Smooth muscle cell (in vitro differentiated cells): ENCODE results near the gene NPR2. TPM values are rescaled to one million over a fixed set of nuclear protein-coding genes. Genes with fewer than 3 reads are reported as not detected.

ENCODE experiments used
- DNase-seq: peaks from one replicate; lab custom pipeline; 2025; ENCODE audit not compliant: unreplicated experiment; lab: John Stamatoyannopoulos, UW
- H2AFZ ChIP-seq: fragments of 200-600 bp; sonication (generic); 2 replicates; pipeline ENCODE4 v1.6.0; 2016; ENCODE audit warnings: antibody characterized with exemption, low read depth, mild to moderate bottlenecking
- H3F3A ChIP-seq: fragments of 200-600 bp; sonication (generic); 2 replicates; pipeline ENCODE4 v1.6.0; 2017; ENCODE audit warnings: antibody characterized with exemption, low read depth
- H3K27ac ChIP-seq: fragments of 200-600 bp; sonication (generic); 2 replicates; pipeline ENCODE4 v1.5.1; 2016; ENCODE audit warnings: low read depth, mild to moderate bottlenecking
- H3K27me3 ChIP-seq: fragments of 200-600 bp; sonication (generic); 2 replicates; pipeline ENCODE4 v1.6.1; 2016; ENCODE audit warnings: low read depth, mild to moderate bottlenecking
- H3K36me3 ChIP-seq: fragments of 200-600 bp; sonication (generic); 2 replicates; pipeline ENCODE4 v1.5.1; 2016; ENCODE audit warnings: low read depth
- H3K4me1 ChIP-seq: fragments of 200-600 bp; sonication (generic); 2 replicates; pipeline ENCODE4 v1.5.1; 2016; ENCODE audit warnings: low read depth
- H3K4me2 ChIP-seq: fragments of 200-600 bp; sonication (generic); 2 replicates; pipeline ENCODE4 v1.6.0; 2016; ENCODE audit warnings: mild to moderate bottlenecking
- H3K4me3 ChIP-seq: fragments of 200-600 bp; sonication (generic); 2 replicates; pipeline ENCODE4 v1.5.1; 2016; ENCODE audit warnings: mild to moderate bottlenecking
- H3K79me2 ChIP-seq: fragments of 200-600 bp; sonication (generic); 2 replicates; pipeline ENCODE4 v1.6.0; 2016; ENCODE audit warnings: low read depth, mild to moderate bottlenecking
- H3K9ac ChIP-seq: fragments of 200-600 bp; sonication (generic); 2 replicates; pipeline ENCODE4 v1.6.0; 2016; ENCODE audit warnings: low read depth
- H3K9me3 ChIP-seq: fragments of 200-600 bp; sonication (generic); replicated peaks from 2 replicates; pipeline ENCODE4 v1.5.1; 2016; ENCODE audit warnings: low read depth
- H4K20me1 ChIP-seq: fragments of 200-600 bp; sonication (generic); 2 replicates; pipeline ENCODE4 v1.6.0; 2016; ENCODE audit warnings: low read depth
- CTCF ChIP-seq: fragments of 200-600 bp; sonication (generic); IDR thresholded peaks from 2 replicates; pipeline ENCODE4 v1.5.1; 2017; ENCODE audit warnings: borderline replicate concordance, mild to moderate bottlenecking, antibody characterized with exemption; ENCODE audit not compliant: insufficient read depth, poor library complexity, severe bottlenecking
- WGBS: methylation state at CpG from one replicate; pipeline ENCODE4 v1.1.7; 2016; ENCODE audit warnings: low lambda C conversion rate; 5-methylcytosine and 5-hydroxymethylcytosine counted together
- polyA plus RNA-seq: library from polyadenylated mRNA; unstranded; fragments of >200 nt; fragmentation: Nextera tagmentation; extraction: Ambion mirVana; gene quantifications from 2 replicates; pipeline ENCODE4 v1.2.1, GENCODE V29; 2016
- total RNA-seq: library from RNA; depleted of rRNA; stranded (reverse); fragments of >200 nt; gene quantifications from 2 replicates; pipeline ENCODE4 v1.2.3, GENCODE V29; 2014

Gene NPR2
- total and polyA plus RNA-seq, 2 experiments from 2014 or later = 16.4 to 19.4 TPM

DNA sequence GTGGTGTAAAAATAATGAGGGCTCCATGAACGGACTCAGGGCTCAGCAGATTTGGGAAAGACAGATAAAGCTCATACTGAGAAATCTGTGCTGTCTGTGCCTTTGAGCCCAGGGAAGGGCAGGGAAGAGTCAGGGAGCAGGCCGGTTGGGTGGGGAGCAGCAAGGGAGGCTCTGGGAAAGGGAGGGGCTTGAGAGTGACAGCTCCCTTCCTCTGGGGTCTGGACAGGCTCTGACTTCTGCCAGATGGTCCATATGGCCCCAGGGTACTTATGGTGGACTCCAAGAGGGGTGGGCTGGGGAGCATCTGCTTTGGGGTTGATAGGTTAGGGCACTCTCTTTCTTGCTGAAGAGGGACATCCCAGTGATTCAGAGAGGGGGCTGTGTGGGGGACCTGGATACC is 2.1 kb downstream of the NPR2 start:
- H3K27ac ChIP-seq = no peak overlapping the region
- no peaks in the 10 kb centered on the region for H3K9me3 ChIP-seq
- H3K36me3 ChIP-seq = no peaks in the 10 kb centered on the region
- no peaks in the 10 kb centered on the region for H3K27me3 ChIP-seq
- no peak for TF ChIP-seq CTCF
- no peaks in the 10 kb centered on the region for H3K79me2 ChIP-seq
- H3K4me3 ChIP-seq = no peak overlapping the region
- no peaks in the 10 kb centered on the region for H3F3A ChIP-seq
- no peaks in the 10 kb centered on the region for H4K20me1 ChIP-seq
- H3K9ac ChIP-seq = no peak overlapping the region
- no peak for DNase-seq
- WGBS = 73% methylated on average over 2 of the region's 2 CpGs
- H3K4me2 ChIP-seq = peak overlapping the region; percentile 91
- no peak overlapping the region for H2AFZ ChIP-seq
- peaks cover 12% of the 10 kb centered on the region for H3K4me1 ChIP-seq

- Histone ChIP-seq H3K36me3 (no peaks in the 10 kb centered on the region), H3K27ac (peak overlapping the region; percentile 37), H3F3A (no peaks in the 10 kb centered on the region), H3K9me3 (no peaks in the 10 kb centered on the region), H3K4me2 (no peak overlapping the region), H3K4me3 (no peak overlapping the region), H2AFZ (no peak overlapping the region), H3K4me1 (peaks cover 8% of the 10 kb centered on the region), H4K20me1 (no peaks in the 10 kb centered on the region), H3K79me2 (no peaks in the 10 kb centered on the region), H3K9ac (no peak overlapping the region), H3K27me3 (no peaks in the 10 kb centered on the region)
- TF ChIP-seq CTCF = no peak
- DNase-seq = no peak
Observed at GRCh38 chr9:35795695-35796094, 4.3 kb downstream of the NPR2 start.

DNA sequence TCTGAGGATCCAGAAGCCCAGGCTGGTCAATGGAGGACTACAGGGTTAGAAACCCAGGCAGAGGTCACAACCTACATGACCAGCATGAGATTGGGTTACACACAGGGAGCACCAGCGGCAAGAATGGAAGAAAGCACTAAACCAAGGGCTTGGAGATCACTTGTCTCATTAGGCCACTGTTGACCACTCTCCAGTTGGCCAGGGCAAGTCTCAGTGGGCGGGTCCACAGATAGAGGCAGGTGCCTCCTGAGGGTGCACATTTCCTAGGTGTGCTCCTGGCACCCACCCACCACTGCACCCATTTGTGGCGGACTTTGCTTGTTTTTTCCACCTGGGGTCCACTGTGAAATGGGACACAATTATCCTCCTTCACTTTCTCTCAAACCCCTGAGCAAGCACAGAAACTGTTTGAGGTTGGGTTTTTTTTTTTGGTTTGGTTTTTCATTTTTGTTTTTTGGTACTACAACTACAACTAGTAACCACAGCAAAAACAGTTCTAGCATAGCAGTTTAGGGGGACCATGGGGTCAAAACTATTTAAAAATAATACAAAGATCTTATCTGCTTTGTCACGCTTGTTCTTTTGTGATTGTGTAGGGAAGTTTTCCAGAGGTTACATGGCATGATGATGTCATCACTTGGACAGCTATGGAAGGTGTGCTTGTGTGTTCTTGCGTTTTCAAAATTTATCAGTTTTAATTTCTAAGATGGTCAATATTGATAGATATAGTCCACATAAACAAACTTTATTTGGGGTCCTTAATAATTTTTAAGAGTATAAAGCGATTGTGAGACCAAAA is 6.1 kb downstream of the NPR2 start:
- Histone ChIP-seq H3K27me3 (no peaks in the 10 kb centered on the region), H3K9ac (peak overlapping the region; percentile 14), H3K4me1 (peaks cover 3% of the 10 kb centered on the region), H2AFZ (no peak overlapping the region), H3K27ac (peak overlapping the region; percentile 78), H3K4me2 (no peak overlapping the region), H3K4me3 (no peak overlapping the region), H3K79me2 (no peaks in the 10 kb centered on the region), H3K9me3 (no peaks in the 10 kb centered on the region), H4K20me1 (no peaks in the 10 kb centered on the region), H3F3A (no peaks in the 10 kb centered on the region), H3K36me3 (no peaks in the 10 kb centered on the region)
- no peak for DNase-seq
- WGBS = 91% methylated on average over 6 of the region's 6 CpGs
- TF ChIP-seq CTCF = no peak

- DNase-seq = no peak
- H3K9ac ChIP-seq = peak overlapping the region; percentile 60
- H3K27me3 ChIP-seq = no peaks in the 10 kb centered on the region
- H3K4me3 ChIP-seq = no peak overlapping the region
- no peaks in the 10 kb centered on the region for H3F3A ChIP-seq
- H3K4me1 ChIP-seq = peaks cover 3% of the 10 kb centered on the region
- H2AFZ ChIP-seq = no peak overlapping the region
- no peaks in the 10 kb centered on the region for H3K36me3 ChIP-seq
- H3K27ac ChIP-seq = peak overlapping the region; percentile 78
- 74% methylated on average over 4 of the region's 4 CpGs for WGBS
- TF ChIP-seq CTCF = no peak
- no peaks in the 10 kb centered on the region for H4K20me1 ChIP-seq
- H3K9me3 ChIP-seq = no peaks in the 10 kb centered on the region
- no peaks in the 10 kb centered on the region for H3K79me2 ChIP-seq
- no peak overlapping the region for H3K4me2 ChIP-seq
Observed at GRCh38 chr9:35798658-35799374, 7.4 kb downstream of the NPR2 start.
